ENCODE measurements around the gene ZNF613. TPM values are rescaled to one million over a fixed set of nuclear protein-coding genes. Genes with fewer than 3 reads are reported as not detected.

ZNF613 gene
- total and polyA plus RNA-seq, 2 of the 13 experiments (the other 11 are each of a cell fraction or from before 2014, with no cell fraction given): 3.6 to 8.3 TPM

- TF ChIP-seq ZNF740 (CRISPR knock-in tag; IDR thresholded peaks at IDR 0.05) (no peak), AKAP8 (CRISPR knock-in tag; IDR thresholded peaks at IDR 0.05) (no peak), HOXA3 (CRISPR knock-in tag; IDR thresholded peaks at IDR 0.05) (peak; percentile 95), AKNA (CRISPR knock-in tag; IDR thresholded peaks at IDR 0.05; ENCODE audit: borderline replicate concordance) (no peak), CREB3 (CRISPR knock-in tag; IDR thresholded peaks at IDR 0.05) (0 out of 2 replicates have a peak, but pooled peaks have one; percentile 27), TFDP2 (CRISPR knock-in tag; IDR thresholded peaks at IDR 0.05) (peak; percentile 68), ZNF136 (CRISPR knock-in tag; IDR thresholded peaks at IDR 0.05; ENCODE audit: low read depth) (0 out of 2 replicates have a peak, but pooled peaks have one; percentile 42), ZNF557 (CRISPR knock-in tag; IDR thresholded peaks at IDR 0.05) (0 out of 2 replicates have a peak, but pooled peaks have one; percentile 59), TFDP1 (CRISPR knock-in tag; IDR thresholded peaks at IDR 0.05; ENCODE audit: borderline replicate concordance) (peak; percentile 59; the same call in 1 of the 2 replicates), MEF2D (CRISPR knock-in tag; IDR thresholded peaks at IDR 0.05) (peak; percentile 49; the same call in 1 of the 2 replicates), ZNF430 (CRISPR knock-in tag; IDR thresholded peaks at IDR 0.05) (peak; percentile 55; the same call in 1 of the 2 replicates), IRF2 (CRISPR knock-in tag; IDR thresholded peaks at IDR 0.05) (peak; percentile 100), ZEB1 (IDR thresholded peaks at IDR 0.05; ENCODE audit: insufficient replicate concordance, low read depth) (peak; percentile 49), MTF1 (CRISPR knock-in tag; IDR thresholded peaks at IDR 0.05) (peak; percentile 23; the same call in 1 of the 2 replicates), ZNF792 (CRISPR knock-in tag; IDR thresholded peaks at IDR 0.05) (peak; percentile 76), KAT8 (CRISPR knock-in tag; IDR thresholded peaks at IDR 0.05) (peak; percentile 99), CENPX (CRISPR knock-in tag; IDR thresholded peaks at IDR 0.05) (no peak), ZGPAT (CRISPR knock-in tag; IDR thresholded peaks at IDR 0.05) (peak; percentile 86)
These were observed 59.3 kb downstream of the ZNF613 start, which contains the start of gene ZNF350 (continued) for GRCh38 chr19:51986309-51987291.
